Measurements from ENCODE around the gene ADCK1. TPM values are rescaled to one million over a fixed set of nuclear protein-coding genes. Genes with fewer than 3 reads are reported as not detected.

ADCK1 gene
- total and polyA plus RNA-seq, 2 of the 13 experiments (the other 11 are each of a cell fraction or from before 2014, with no cell fraction given) = 3.9 to 6.3 TPM

DNA sequence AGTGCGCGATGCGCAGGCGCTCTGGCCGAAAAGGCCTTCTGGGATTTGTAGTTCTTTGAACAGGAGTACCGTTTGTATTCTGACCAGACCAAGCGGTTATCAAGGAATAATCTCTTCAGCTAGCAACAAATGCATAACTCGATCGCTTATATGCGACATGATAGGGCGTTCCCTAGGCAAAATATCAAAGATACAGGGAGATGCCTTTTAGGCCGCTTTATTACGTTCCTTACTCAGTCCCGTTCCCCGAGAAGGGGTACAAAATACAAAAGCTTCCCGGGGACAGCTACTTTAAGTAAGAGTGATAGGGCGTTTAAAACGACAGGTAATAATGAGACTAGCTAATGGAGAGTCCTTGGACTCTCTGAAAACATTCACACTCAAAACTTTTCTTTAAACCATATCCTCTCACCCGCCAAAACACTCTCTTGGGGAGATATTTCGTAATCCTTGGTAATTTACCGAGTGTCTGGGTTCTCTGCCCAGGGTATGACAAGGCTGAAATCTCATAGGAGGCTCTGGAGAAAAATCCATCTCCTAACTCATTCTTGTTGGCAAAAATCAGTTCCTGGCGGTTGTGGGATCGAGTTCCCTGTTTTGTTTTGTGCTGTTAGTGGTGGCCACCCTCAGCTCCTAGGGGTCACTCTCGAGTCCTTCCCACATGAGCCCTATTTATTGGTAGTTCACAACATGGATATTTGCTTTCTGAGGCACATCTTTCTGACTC lies 38.5 kb upstream of the ADCK1 start (continued):
- TF ChIP-seq ZSCAN9 (CRISPR knock-in tag; IDR thresholded peaks at IDR 0.05; ENCODE audit: borderline replicate concordance) (0 out of 2 replicates have a peak, but pooled peaks have one; percentile 9), ZNF367 (CRISPR knock-in tag; IDR thresholded peaks at IDR 0.05; ENCODE audit: borderline replicate concordance) (no peak), ZNF362 (CRISPR knock-in tag; IDR thresholded peaks at IDR 0.05; ENCODE audit: borderline replicate concordance) (no peak), THAP11 (CRISPR knock-in tag; IDR thresholded peaks at IDR 0.05) (peak; percentile 98), ELF1 (CRISPR knock-in tag; IDR thresholded peaks at IDR 0.05) (no peak), ZFP41 (CRISPR knock-in tag; IDR thresholded peaks at IDR 0.05; ENCODE audit: borderline replicate concordance) (no peak), ATF1 (CRISPR knock-in tag; IDR thresholded peaks at IDR 0.05) (0 out of 2 replicates have a peak, but pooled peaks have one; percentile 32), FOXK1 (CRISPR knock-in tag; IDR thresholded peaks at IDR 0.05; ENCODE audit: borderline replicate concordance, low read depth) (no peak), ZNF18 (CRISPR knock-in tag; IDR thresholded peaks at IDR 0.05; ENCODE audit: insufficient replicate concordance) (peak; percentile 67), ZBTB43 (CRISPR knock-in tag; conservative IDR thresholded peaks at IDR 0.05) (no peak), TERF1 (CRISPR knock-in tag; IDR thresholded peaks at IDR 0.05) (no peak), SMC3 (IDR thresholded peaks at IDR 0.05; ENCODE audit: low read length) (peak; percentile 35; the same call in 1 of the 2 replicates), HINFP (CRISPR knock-in tag; IDR thresholded peaks at IDR 0.05; ENCODE audit: low read depth) (no peak)

All from HepG2 (cell line).